HG03139 (cell line): ENCODE measurements around the gene CDH7.

Experiments
- ATAC-seq: cut with Tn5 transposase; IDR thresholded peaks from one replicate; pipeline ENCODE4 v1.9.1; 2021; ENCODE audit not compliant: unreplicated experiment

Gene CDH7

GRCh38 chr18:65762556-65762955 lies 11.7 kb downstream of the CDH7 start:
- ATAC-seq, result no peak

GRCh38 chr18:65767406-65767805 lies 16.6 kb downstream of the CDH7 start:
- no peak for ATAC-seq

DNA sequence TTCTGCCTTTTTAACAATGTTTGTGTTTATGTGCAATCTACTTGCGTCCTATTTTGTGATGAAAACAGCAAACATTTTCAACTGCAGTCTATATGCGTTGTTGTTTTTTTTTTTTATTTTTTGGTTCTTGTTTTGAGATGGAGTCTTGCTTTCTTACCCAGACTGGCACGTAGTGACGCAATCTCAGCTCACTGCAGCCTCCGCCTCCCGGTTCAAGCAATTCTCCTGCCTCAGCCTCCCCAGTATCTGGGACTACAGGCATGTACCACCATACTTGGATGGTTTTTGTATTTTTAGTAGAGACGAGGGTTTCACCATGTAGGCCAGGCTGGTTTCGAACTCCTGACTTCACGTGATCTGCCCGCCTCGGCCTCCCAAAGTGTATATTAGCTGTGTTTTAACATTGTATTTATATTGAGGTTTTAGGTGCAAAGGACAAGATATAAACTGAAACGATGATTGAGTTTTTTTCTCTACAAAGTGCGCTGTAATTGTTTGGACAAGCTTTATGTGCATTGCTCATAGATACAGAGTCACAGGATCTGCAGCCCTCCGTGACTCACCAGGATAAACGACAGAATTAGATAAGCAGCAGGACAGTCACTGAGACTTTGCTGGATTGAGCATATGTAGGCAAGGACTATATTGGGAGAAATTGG lies 17.4 kb downstream of the CDH7 start:
- ATAC-seq, result no peak

DNA sequence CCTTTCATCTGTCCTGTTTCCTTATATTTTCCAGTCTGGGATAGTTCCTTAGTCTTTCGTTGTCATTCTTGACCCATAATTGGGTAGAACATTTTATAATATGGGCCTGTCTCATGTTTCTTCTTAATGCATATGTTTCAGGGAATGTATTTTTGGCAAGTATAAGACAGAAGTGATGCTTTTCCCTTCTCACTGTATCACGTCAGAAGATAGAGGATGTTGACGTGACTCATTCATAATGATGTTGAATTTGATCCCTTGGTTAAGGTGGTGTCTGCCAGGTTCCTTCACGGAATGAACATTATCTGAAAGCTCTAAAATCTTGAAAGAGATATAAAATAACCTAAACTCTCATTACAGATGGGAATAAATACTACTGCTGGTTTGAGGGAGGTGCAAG lies 18.8 kb downstream of the CDH7 start:
- no peak for ATAC-seq

- no peak for ATAC-seq
Observed at GRCh38 chr18:65786474-65786873, 35.7 kb downstream of the CDH7 start.

- no peak for ATAC-seq
Observed at GRCh38 chr18:65788373-65788772, 37.6 kb downstream of the CDH7 start.

- no peak for ATAC-seq
Observed at GRCh38 chr18:65790604-65791003, 39.8 kb downstream of the CDH7 start.

- no peak for ATAC-seq
Observed at GRCh38 chr18:65791719-65792118, 40.9 kb downstream of the CDH7 start.

DNA sequence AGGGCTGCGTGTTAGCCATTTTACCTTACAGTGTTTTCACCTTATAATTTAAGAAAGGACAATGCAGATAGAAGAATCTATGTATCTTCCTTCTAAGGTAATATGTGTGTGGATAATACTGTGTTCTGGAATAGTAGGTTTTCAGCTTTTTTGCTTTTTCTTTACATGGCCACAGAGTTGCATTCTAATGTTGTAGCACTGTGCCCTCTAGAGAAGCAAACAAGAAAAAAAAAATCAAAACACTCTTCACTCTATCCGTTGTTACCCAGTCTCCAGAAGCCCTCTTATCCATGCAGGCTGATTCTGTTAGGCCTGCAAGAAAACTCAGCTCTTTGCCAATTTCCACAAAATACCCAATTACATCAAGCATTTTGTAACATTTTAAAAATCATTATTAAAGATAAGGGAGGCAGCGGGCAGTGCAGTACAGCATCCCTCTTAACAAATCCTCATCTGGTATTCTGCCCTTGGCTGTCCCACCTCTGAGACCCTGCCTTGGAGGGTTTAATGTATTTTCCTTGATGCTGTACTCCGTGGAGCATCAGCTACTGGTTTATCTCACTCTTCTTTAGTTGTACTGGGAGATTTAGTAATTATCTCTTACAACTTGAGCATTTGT lies 41.8 kb downstream of the CDH7 start:
- no peak for ATAC-seq

GRCh38 chr18:65808759-65809158 lies 57.9 kb downstream of the CDH7 start:
- ATAC-seq, result no peak

GRCh38 chr18:65811307-65811706 lies 60.5 kb downstream of the CDH7 start:
- no peak for ATAC-seq

- ATAC-seq, result no peak
Observed at GRCh38 chr18:65815506-65815905, 64.7 kb downstream of the CDH7 start.

GRCh38 chr18:65817178-65817577 lies 66.4 kb downstream of the CDH7 start:
- ATAC-seq, result no peak

- ATAC-seq, result no peak
Observed at GRCh38 chr18:65821911-65822310, 71.1 kb downstream of the CDH7 start.

GRCh38 chr18:65822826-65823225 lies 72.0 kb downstream of the CDH7 start:
- ATAC-seq, result no peak

GRCh38 chr18:65827444-65827843 lies 76.6 kb downstream of the CDH7 start:
- ATAC-seq, result no peak

DNA sequence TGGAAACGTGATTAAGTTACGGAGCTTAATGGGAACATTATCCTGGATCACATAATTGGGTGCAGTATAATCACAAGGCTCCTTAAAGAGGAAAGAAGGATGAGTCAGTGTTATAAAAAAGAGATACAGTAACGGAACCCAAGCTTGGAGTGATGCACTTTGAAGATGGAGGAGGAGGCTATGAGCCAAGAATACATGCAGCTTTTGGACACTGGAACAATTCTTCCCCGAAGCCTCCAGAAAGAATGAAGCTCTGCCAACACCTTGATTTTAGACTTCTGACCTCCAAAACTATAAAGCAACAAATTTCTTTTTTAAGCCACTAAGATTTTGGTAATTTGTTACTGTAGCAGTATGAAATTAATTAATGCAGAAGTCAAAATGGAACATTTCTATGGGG lies 85.1 kb downstream of the CDH7 start:
- ATAC-seq, result no peak

- ATAC-seq, result no peak
Observed at GRCh38 chr18:65846107-65846506, 95.3 kb downstream of the CDH7 start.

GRCh38 chr18:65852273-65852672 lies 101.5 kb downstream of the CDH7 start:
- no peak for ATAC-seq

- no peak for ATAC-seq
Observed at GRCh38 chr18:65859075-65859474, 108.3 kb downstream of the CDH7 start.

DNA sequence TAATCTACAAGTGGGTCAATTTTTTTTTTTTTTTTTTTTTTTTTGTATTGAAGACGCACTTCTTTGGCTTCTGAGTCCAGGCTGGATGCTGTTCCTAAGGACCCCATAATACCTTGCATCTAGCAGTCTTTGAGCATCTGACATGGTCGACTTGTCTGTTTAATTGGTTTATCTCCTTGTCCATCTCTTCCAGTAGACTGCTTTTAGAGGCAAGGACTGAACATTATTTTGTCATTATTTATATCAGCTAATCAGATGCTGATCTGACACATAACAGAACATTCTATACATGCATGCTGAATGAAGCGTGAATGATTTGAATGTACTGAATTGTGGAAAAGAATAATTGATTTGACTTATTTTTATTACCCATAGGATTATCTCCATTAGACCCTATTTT lies 118.7 kb downstream of the CDH7 start:
- ATAC-seq, result no peak

- no peak for ATAC-seq
Observed at GRCh38 chr18:65876310-65876709, 125.5 kb downstream of the CDH7 start.

- no peak for ATAC-seq
Observed at GRCh38 chr18:65897292-65897691, 146.5 kb downstream of the CDH7 start.
